H1 (cell line): ENCODE data around the gene CACNB1. TPM values are rescaled to one million over a fixed set of nuclear protein-coding genes. Genes with fewer than 3 reads are reported as not detected.

ENCODE experiments used
- CTCF ChIA-PET: fragments of 300-600 bp; sonication (Branson Sonifier 250); formaldehyde crosslinking; loops from one replicate; lab custom pipeline; 2021; ENCODE audit not compliant: partially characterized antibody; lab: Charles Lee
- POLR2A ChIA-PET: fragments of 300-600 bp; sonication (Branson Sonifier 250); formaldehyde crosslinking; loops from one replicate; lab custom pipeline; 2021; ENCODE audit warnings: inconsistent platforms; ENCODE audit not compliant: partially characterized antibody; lab: Charles Lee
- DNase-seq, 2 experiments: peaks; one replicate each; pipeline versions ENCODE4 v3.0.0 to v3.0.0-alpha.2; 2010 to 2022; ENCODE audit warnings: low spot score in 2 of 2, low read depth in 1 of 2, mixed read lengths in 1 of 2
- FAIRE-seq: peaks from 2 replicates; lab custom pipeline; 2011; peaks lifted over from hg19 to GRCh38; lab: Jason Lieb, UNC
- H2AFZ ChIP-seq: 2 replicates; pipeline ENCODE4 v1.8.1; 2012; ENCODE audit warnings: low read length, inconsistent platforms
- H2AK5ac ChIP-seq: 2 replicates; pipeline ENCODE4 v1.6.1; 2013; ENCODE audit warnings: low read depth, low read length
- H2BK120ac ChIP-seq: replicated peaks from 2 replicates; pipeline ENCODE3; 2013; ENCODE audit warnings: low read depth, low read length, inconsistent platforms
- H2BK12ac ChIP-seq: 2 replicates; pipeline ENCODE4 v1.6.1; 2013; ENCODE audit warnings: low read depth, low read length
- H2BK15ac ChIP-seq: 2 replicates; pipeline ENCODE4 v1.6.1; 2013; ENCODE audit warnings: low read length
- H2BK20ac ChIP-seq: 2 replicates; pipeline ENCODE4 v1.6.1; 2013; ENCODE audit warnings: low read length
- H2BK5ac ChIP-seq: 2 replicates; pipeline ENCODE4 v1.6.1; 2013; ENCODE audit warnings: low read depth, low read length
- H3K14ac ChIP-seq: 2 replicates; pipeline ENCODE4 v1.6.1; 2013; ENCODE audit warnings: inconsistent platforms; ENCODE audit not compliant: insufficient read length
- H3K18ac ChIP-seq: 2 replicates; pipeline ENCODE4 v1.6.1; 2013; ENCODE audit warnings: low read length; ENCODE audit errors: extremely low read depth
- H3K23ac ChIP-seq: 2 replicates; pipeline ENCODE4 v1.6.1; 2013; ENCODE audit warnings: inconsistent platforms; ENCODE audit not compliant: insufficient read length
- H3K23me2 ChIP-seq: 2 replicates; pipeline ENCODE4 v1.6.1; 2013; ENCODE audit warnings: low read depth, low read length
- H3K27ac ChIP-seq: 2 replicates; pipeline ENCODE4 v1.6.1; 2011; ENCODE audit warnings: low read depth, low read length, inconsistent platforms
- H3K27me3 ChIP-seq, 4 experiments: replicated peaks in 1 of 4; 1 replicate in 1 of 4; 2 replicates in 3 of 4; pipeline versions ENCODE4 v1.6.1 to v1.8.1; 2011 to 2013; ENCODE audit warnings: low read length in 3 of 4, mild to moderate bottlenecking in 3 of 4, inconsistent platforms in 2 of 4, mixed read lengths in 2 of 4, moderate library complexity in 1 of 4; ENCODE audit not compliant: control insufficient read depth in 3 of 4, insufficient read depth in 3 of 4; ENCODE audit errors: extremely low read depth in 1 of 4
- H3K36me3 ChIP-seq, 4 experiments: 2 replicates each; pipeline versions ENCODE4 v1.6.1 to v1.8.1; 2011 to 2013; ENCODE audit warnings: mild to moderate bottlenecking in 4 of 4, low read length in 3 of 4, moderate library complexity in 2 of 4, control low read depth in 1 of 4, inconsistent platforms in 1 of 4; ENCODE audit not compliant: insufficient read depth in 4 of 4, control insufficient read depth in 2 of 4
- H3K4ac ChIP-seq: replicated peaks from 2 replicates; pipeline ENCODE3; 2013; ENCODE audit warnings: low read length, low read depth, mixed read lengths, inconsistent platforms; ENCODE audit not compliant: insufficient read length
- H3K4me1 ChIP-seq, 4 experiments: replicated peaks in 1 of 4; 1 replicate in 1 of 4; 2 replicates in 3 of 4; pipeline versions ENCODE4 v1.6.1 to v1.8.1; 2011 to 2013; ENCODE audit warnings: low read length in 3 of 4, inconsistent platforms in 2 of 4, mixed read lengths in 1 of 4; ENCODE audit not compliant: insufficient read depth in 4 of 4, control insufficient read depth in 3 of 4
- H3K4me2 ChIP-seq, 2 experiments: 2 replicates each; pipeline versions ENCODE4 v1.6.1 to v1.8.1; 2011 to 2013; ENCODE audit warnings: low read depth in 2 of 2, low read length in 2 of 2, control low read depth in 1 of 2, inconsistent platforms in 1 of 2, mild to moderate bottlenecking in 1 of 2; ENCODE audit not compliant: insufficient read depth in 1 of 2
- H3K4me3 ChIP-seq, 4 experiments: fragments of 200-600, 300-600 bp in 1 of 4; sonication (generic), shearing (Covaris generic), sonication (Bioruptor Twin) in 1 of 4; 2 replicates each; pipeline versions ENCODE4 v1.5.1 to v1.8.1; 2011 to 2016; ENCODE audit warnings: low read length in 4 of 4, low read depth in 3 of 4, control low read depth in 2 of 4, inconsistent platforms in 2 of 4, mild to moderate bottlenecking in 2 of 4, mixed read lengths in 1 of 4, moderate library complexity in 1 of 4; ENCODE audit not compliant: insufficient read depth in 2 of 4; ENCODE audit errors: extremely low read depth in 1 of 4
- H3K56ac ChIP-seq: replicated peaks from 2 replicates; pipeline ENCODE3; 2013; ENCODE audit warnings: low read depth, mild to moderate bottlenecking, mixed read lengths, low read length, inconsistent platforms; ENCODE audit not compliant: insufficient read length
- H3K79me1 ChIP-seq: 2 replicates; pipeline ENCODE4 v1.6.1; 2013; ENCODE audit warnings: low read depth, low read length, control low read depth
- H3K79me2 ChIP-seq, 2 experiments: 2 replicates each; pipeline versions ENCODE4 v1.6.1 to v1.8.1; 2012 to 2013; ENCODE audit warnings: low read length in 2 of 2, mild to moderate bottlenecking in 2 of 2, inconsistent platforms in 1 of 2; ENCODE audit not compliant: insufficient read depth in 2 of 2, control insufficient read depth in 1 of 2
- H3K9ac ChIP-seq, 4 experiments: replicated peaks in 1 of 4; 1 replicate in 1 of 4; 2 replicates in 3 of 4; pipeline versions ENCODE4 v1.6.1 to v1.8.1; 2011 to 2013; ENCODE audit warnings: low read depth in 3 of 4, low read length in 3 of 4, control low read depth in 2 of 4, mild to moderate bottlenecking in 2 of 4, moderate library complexity in 2 of 4, inconsistent platforms in 1 of 4; ENCODE audit errors: extremely low read depth in 1 of 4
- H3K9me3 ChIP-seq, 2 experiments: 2 replicates each; pipeline versions ENCODE4 v1.6.1 to v1.8.1; 2012 to 2013; ENCODE audit warnings: mild to moderate bottlenecking in 2 of 2, moderate library complexity in 2 of 2, control low read depth in 1 of 2, inconsistent platforms in 1 of 2, low read depth in 1 of 2, low read length in 1 of 2, mixed read lengths in 1 of 2; ENCODE audit not compliant: insufficient read depth in 2 of 2
- H4K20me1 ChIP-seq, 2 experiments: replicated peaks in 1 of 2; 2 replicates each; pipeline versions ENCODE3 to v1.8.1; 2011 to 2013; ENCODE audit warnings: inconsistent platforms in 2 of 2, low read length in 2 of 2, mild to moderate bottlenecking in 1 of 2; ENCODE audit not compliant: insufficient read depth in 2 of 2, control insufficient read depth in 1 of 2
- H4K5ac ChIP-seq: 2 replicates; pipeline ENCODE4 v1.6.1; 2013; ENCODE audit warnings: low read length, low read depth, mixed read lengths, inconsistent platforms; ENCODE audit not compliant: insufficient read length
- H4K8ac ChIP-seq: 2 replicates; pipeline ENCODE4 v1.8.0; 2013; ENCODE audit warnings: mild to moderate bottlenecking, moderate library complexity, low read length, inconsistent platforms; ENCODE audit not compliant: insufficient read depth; ENCODE audit errors: extremely low read depth
- H4K91ac ChIP-seq: replicated peaks from 2 replicates; pipeline ENCODE3; 2013; ENCODE audit warnings: low read length, mixed read lengths, inconsistent platforms; ENCODE audit not compliant: insufficient read length
- ASH2L ChIP-seq: fragments of 200-600, 300-600 bp; sonication (generic); IDR thresholded peaks from one replicate; pipeline ENCODE4 v1.7.1; 2017; ENCODE audit warnings: low read length
- BCL11A ChIP-seq, 2 experiments: IDR thresholded peaks; one replicate each; pipeline ENCODE4 v1.6.1; 2011; ENCODE audit warnings: low read depth in 2 of 2, low read length in 2 of 2, mild to moderate bottlenecking in 2 of 2
- EZH2 ChIP-seq: fragments of 200-600 bp; sonication (generic); IDR thresholded peaks from 2 replicates; pipeline ENCODE4 v1.7.1; 2012; ENCODE audit warnings: low read depth, mild to moderate bottlenecking, moderate library complexity, low read length, inconsistent platforms; ENCODE audit not compliant: severe bottlenecking
- JUN ChIP-seq: IDR thresholded peaks from 2 replicates; pipeline ENCODE4 v1.6.1; 2011; ENCODE audit warnings: low read depth, mild to moderate bottlenecking, improper control_type of control experiment, low read length
- SUZ12 ChIP-seq: fragments of 200-600 bp; sonication (generic); IDR thresholded peaks from 2 replicates; pipeline ENCODE4 v1.6.1; 2012; ENCODE audit warnings: mild to moderate bottlenecking, inconsistent platforms, low read length, moderate library complexity, mixed read lengths
- TAF1 ChIP-seq: IDR thresholded peaks from 2 replicates; pipeline ENCODE4 v1.6.1; 2011; ENCODE audit warnings: mild to moderate bottlenecking, low read depth, low read length
- WGBS, 2 experiments: shearing (Covaris generic) in 1 of 2; methylation state at CpG; one replicate each; pipeline versions ENCODE4 v1.1.6 to v1.1.7; 2013 to 2015; ENCODE audit warnings: low lambda C conversion rate in 2 of 2, mixed read lengths in 2 of 2, inconsistent platforms in 1 of 2, low coverage in 1 of 2, missing lambda C conversion rate in 1 of 2; ENCODE audit not compliant: insufficient replicate concordance in 2 of 2, insufficient coverage in 1 of 2, insufficient read length in 1 of 2; ENCODE audit errors: extremely low coverage in 1 of 2, missing lambda C conversion rate in 1 of 2; 5-methylcytosine and 5-hydroxymethylcytosine counted together
- polyA plus RNA-seq, 7 experiments: library from polyadenylated mRNA; depleted of rRNA in 3 of 7; stranded (reverse) in 5 of 7; unstranded in 2 of 7; fragments of >200 nt in 5 of 7; fragments of 200-250 nt in 2 of 7; gene quantifications; 1 replicate in 5 of 7; 2 replicates in 1 of 7; 4 replicates in 1 of 7; pipeline versions ENCODE4 v1.2.1 to v1.2.3, GENCODE V29; 2011 to 2013; ENCODE audit warnings: missing spikeins in 2 of 7, mixed read lengths in 2 of 7
- total RNA-seq: library from RNA; stranded (reverse); fragmentation: NEBNext Ultra II Directional; extraction: Animal tissue kit (Norgen Biotek cat#: 25700); gene quantifications from 2 replicates; pipeline ENCODE4 v1.2.1, GENCODE V29; 2021
- TF ChIP-seq, protein P1 (sequence below): IDR thresholded peaks from 2 replicates; pipeline ENCODE4 v1.6.1; 2012; ENCODE audit warnings: low read length, inconsistent platforms
- TF ChIP-seq, protein P2 (sequence below): IDR thresholded peaks from 2 replicates; pipeline ENCODE4 v1.6.1; 2011; ENCODE audit warnings: low read length, improper control_type of control experiment

CACNB1 gene
- total and polyA plus RNA-seq, 2 of the 8 experiments (the other 6 are each of a cell fraction or from before 2014, with no cell fraction given), result 7.2 to 17.8 TPM

DNA sequence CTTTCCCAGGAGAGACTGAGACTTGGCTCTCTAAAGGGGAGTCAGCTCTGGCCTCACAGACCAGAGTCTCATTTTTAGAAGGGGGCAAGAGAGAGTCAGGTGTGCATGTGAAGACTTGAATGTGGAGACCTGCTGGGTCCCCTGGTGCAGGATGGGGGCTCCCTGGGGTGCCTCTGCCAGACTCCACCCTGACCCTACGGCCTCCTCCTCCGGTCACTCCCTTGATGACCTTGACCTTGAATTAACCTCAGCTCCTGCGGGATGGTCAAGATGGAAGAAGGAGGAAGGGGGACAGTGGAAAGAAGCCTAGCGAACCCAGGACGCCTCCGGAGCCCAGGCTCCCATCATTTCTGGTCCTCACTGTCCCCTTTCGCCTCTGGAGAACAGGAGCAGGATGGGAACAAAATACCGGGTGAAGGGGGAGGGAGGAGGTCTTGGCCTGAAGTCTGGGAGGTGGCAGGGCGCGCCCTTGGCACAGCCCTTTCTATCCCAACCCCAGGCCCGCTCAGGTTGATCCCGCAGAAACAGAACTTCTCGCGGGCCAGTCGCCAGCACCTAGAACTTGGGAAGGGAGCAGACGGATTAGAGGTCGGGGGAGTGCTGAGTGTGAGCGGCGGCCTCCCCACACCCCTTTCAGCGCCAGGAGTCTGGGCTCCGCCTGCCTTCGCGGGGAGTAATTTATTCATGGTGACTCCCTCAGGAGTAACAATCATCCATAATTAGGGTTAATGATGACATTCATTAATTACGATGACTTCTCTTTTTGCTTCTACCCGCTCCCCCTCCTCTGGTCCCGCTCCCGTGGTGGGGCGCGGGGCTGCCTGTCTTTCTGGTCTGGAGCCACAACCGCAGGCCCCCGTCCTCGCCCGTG, 26.7 kb upstream of the CACNB1 start:
- Histone ChIP-seq H2BK15ac (no peak overlapping the region), H3K4me3 (peak overlapping the region; percentile 31 to 73 (median 62)), H3K4ac (no peak overlapping the region), H3K14ac (no peak overlapping the region), H3K27ac (no peak overlapping the region), H3K9ac (no peak overlapping the region), H4K5ac (no peak overlapping the region), H3K27me3 (peaks cover 13 to 32% (median 28%) of the 10 kb centered on the region in 4 experiments), H4K91ac (no peak overlapping the region), H3K23ac (no peak overlapping the region), H3K79me2 (no peaks in the 10 kb centered on the region), H3K56ac (no peak overlapping the region), H4K8ac (peak overlapping the region; percentile 35; the same call in 1 of the 2 replicates), H2AK5ac (no peak overlapping the region), H2AFZ (no peak overlapping the region), H4K20me1 (no peaks in the 10 kb centered on the region), H2BK12ac (no peak overlapping the region; the same call in 1 of the 2 replicates), H2BK5ac (no peak overlapping the region), H3K23me2 (peaks cover 8% of the 10 kb centered on the region; the same call in 1 of the 2 replicates), H3K36me3 (no peaks in the 10 kb centered on the region; a peak in 1 of 8 replicates), H3K79me1 (no peaks in the 10 kb centered on the region), H3K4me2 (peak overlapping the region; percentile 72 to 94), H3K18ac (no peak overlapping the region), H3K4me1 (peaks cover 0 to 16% (median 7%) of the 10 kb centered on the region in 4 experiments; a peak in 5 of 7 replicates), H2BK20ac (no peak overlapping the region), H2BK120ac (no peak overlapping the region), H3K9me3 (no peaks in the 10 kb centered on the region)
- 20% methylated on average over 33 of the region's 33 CpGs; no CpG with 5 or more reads in 1 of the 2 experiments for WGBS, 2 experiments
- peak in 1 of 2 experiments; percentile 62 for DNase-seq
- ChIA-PET POLR2A (interaction anchor here (1.0 to 7.8 kb wide), 5 partner anchors 8 to 47 kb away, joined by 3 to 92 read pairs (median 6); partner anchors contain the start of gene RPL19), CTCF (interaction anchor here (0.8 to 24.1 kb wide), 5 partner anchors 11 to 30 kb away, joined by 3 to 982 read pairs (median 10); partner anchors contain the start of gene RPL19)
- no peak for FAIRE-seq
- no peak for TF ChIP-seq EZH2
- TF ChIP-seq JUN, result no peak
- TF ChIP-seq, protein P1, sequence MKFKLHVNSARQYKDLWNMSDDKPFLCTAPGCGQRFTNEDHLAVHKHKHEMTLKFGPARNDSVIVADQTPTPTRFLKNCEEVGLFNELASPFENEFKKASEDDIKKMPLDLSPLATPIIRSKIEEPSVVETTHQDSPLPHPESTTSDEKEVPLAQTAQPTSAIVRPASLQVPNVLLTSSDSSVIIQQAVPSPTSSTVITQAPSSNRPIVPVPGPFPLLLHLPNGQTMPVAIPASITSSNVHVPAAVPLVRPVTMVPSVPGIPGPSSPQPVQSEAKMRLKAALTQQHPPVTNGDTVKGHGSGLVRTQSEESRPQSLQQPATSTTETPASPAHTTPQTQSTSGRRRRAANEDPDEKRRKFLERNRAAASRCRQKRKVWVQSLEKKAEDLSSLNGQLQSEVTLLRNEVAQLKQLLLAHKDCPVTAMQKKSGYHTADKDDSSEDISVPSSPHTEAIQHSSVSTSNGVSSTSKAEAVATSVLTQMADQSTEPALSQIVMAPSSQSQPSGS, result no peak
- TF ChIP-seq, protein P2, sequence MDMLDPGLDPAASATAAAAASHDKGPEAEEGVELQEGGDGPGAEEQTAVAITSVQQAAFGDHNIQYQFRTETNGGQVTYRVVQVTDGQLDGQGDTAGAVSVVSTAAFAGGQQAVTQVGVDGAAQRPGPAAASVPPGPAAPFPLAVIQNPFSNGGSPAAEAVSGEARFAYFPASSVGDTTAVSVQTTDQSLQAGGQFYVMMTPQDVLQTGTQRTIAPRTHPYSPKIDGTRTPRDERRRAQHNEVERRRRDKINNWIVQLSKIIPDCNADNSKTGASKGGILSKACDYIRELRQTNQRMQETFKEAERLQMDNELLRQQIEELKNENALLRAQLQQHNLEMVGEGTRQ, result no peak
- no peak for TF ChIP-seq TAF1
- no peak for TF ChIP-seq SUZ12
- peak; percentile 69 for TF ChIP-seq ASH2L
- no peak for TF ChIP-seq BCL11A (IDR thresholded peaks at IDR 0.05; ENCODE audit: low read depth in 2 of 2, low read length in 2 of 2)
